ENCODE measurements around the gene CDK5. TPM values are rescaled to one million over a fixed set of nuclear protein-coding genes. Genes with fewer than 3 reads are reported as not detected.

Gene CDK5
- total and polyA plus RNA-seq, 10 donors = 6.3 to 17.9 (median 9.7) TPM

GRCh38 chr7:151065516-151065915 lies 7.8 kb upstream of the CDK5 start:
- H3K4me1 ChIP-seq = peaks cover 7 to 31% (median 19%) of the 10 kb centered on the region in 6 donors
- H3K36me3 ChIP-seq = peaks cover 0 to 89% (median 64%) of the 10 kb centered on the region in 6 donors
- intact Hi-C loops (cut with DNase I; ENCODE audit: low total_unique reads) = no loop called here
- H3K9me3 ChIP-seq = no peaks in the 10 kb centered on the region
- TF ChIP-seq POLR2A (IDR thresholded peaks at IDR 0.05) = no peak
- no peaks in the 10 kb centered on the region for H3K27me3 ChIP-seq (replicated peaks in 1 of 7)
- WGBS, 5 donors = 84 to 97% (median 91%) methylated on average over 14 of the region's 14 CpGs
- H3K4me3 ChIP-seq = no peak overlapping the region
- DNase-seq = no peak
- no peak overlapping the region for H3K27ac ChIP-seq

- TF ChIP-seq POLR2A (IDR thresholded peaks at IDR 0.05) (no peak), CTCF (IDR thresholded peaks at IDR 0.05 in 8 of 11, conservative IDR thresholded peaks at IDR 0.05 in 3 of 11) (no peak), POLR2AphosphoS5 (IDR thresholded peaks at IDR 0.05) (no peak)
- intact Hi-C loops (cut with DNase I; ENCODE audit: low total_unique reads) = no loop called here
- Histone ChIP-seq H3K4me1 (peaks cover 12 to 36% (median 24%) of the 10 kb centered on the region in 6 donors), H3K4me3 (no peak overlapping the region), H3K36me3 (peaks cover 0 to 84% (median 59%) of the 10 kb centered on the region in 6 donors), H3K27me3 (replicated peaks in 1 of 7) (no peaks in the 10 kb centered on the region), H3K9me3 (no peaks in the 10 kb centered on the region), H3K27ac (no peak overlapping the region)
- DNase-seq = no peak
- 85 to 97% (median 93%) methylated on average over 6 of the region's 6 CpGs for WGBS, 5 donors
Observed at GRCh38 chr7:151064993-151065392, 7.3 kb upstream of the CDK5 start.

GRCh38 chr7:151064454-151064853 lies 6.8 kb upstream of the CDK5 start:
- TF ChIP-seq POLR2A (IDR thresholded peaks at IDR 0.05) (no peak), CTCF (IDR thresholded peaks at IDR 0.05 in 8 of 11, conservative IDR thresholded peaks at IDR 0.05 in 3 of 11) (no peak), POLR2AphosphoS5 (IDR thresholded peaks at IDR 0.05) (no peak)
- H3K9me3 ChIP-seq = no peaks in the 10 kb centered on the region
- H3K27ac ChIP-seq = no peak overlapping the region
- peaks cover 12 to 38% (median 25%) of the 10 kb centered on the region in 6 donors for H3K4me1 ChIP-seq
- no peaks in the 10 kb centered on the region for H3K27me3 ChIP-seq (replicated peaks in 1 of 7)
- intact Hi-C loops (cut with DNase I; ENCODE audit: low total_unique reads) = no loop called here
- DNase-seq = no peak
- no peak overlapping the region for H3K4me3 ChIP-seq
- H3K36me3 ChIP-seq = peaks cover 0 to 78% (median 54%) of the 10 kb centered on the region in 6 donors
- WGBS, 5 donors = 93 to 99% (median 97%) methylated on average over 11 to 18 of the region's 18 CpGs

- H3K36me3 ChIP-seq = peaks cover 0 to 66% (median 44%) of the 10 kb centered on the region in 6 donors
- H3K4me1 ChIP-seq = peaks cover 15 to 50% (median 36%) of the 10 kb centered on the region in 6 donors
- no peaks in the 10 kb centered on the region for H3K9me3 ChIP-seq
- WGBS, 5 donors = 80 to 94% (median 87%) methylated on average over 10 to 11 of the region's 11 CpGs
- no peak overlapping the region for H3K4me3 ChIP-seq
- H3K27me3 ChIP-seq (replicated peaks in 1 of 7) = no peaks in the 10 kb centered on the region
- no peak for TF ChIP-seq POLR2AphosphoS5 (IDR thresholded peaks at IDR 0.05)
- TF ChIP-seq CTCF (IDR thresholded peaks at IDR 0.05 in 8 of 11, conservative IDR thresholded peaks at IDR 0.05 in 3 of 11) = no peak
- TF ChIP-seq POLR2A (IDR thresholded peaks at IDR 0.05) = no peak
- peak overlapping the region in 1 of 8 donors; percentile 7 for H3K27ac ChIP-seq
- no peak for DNase-seq
- intact Hi-C loops (cut with DNase I; ENCODE audit: low total_unique reads) = no loop called here
Observed at GRCh38 chr7:151063212-151063561, 5.5 kb upstream of the CDK5 start.

All from spleen (tissue), 11 donors.